Measurements from ENCODE around the gene LSM14B. TPM values are rescaled to one million over a fixed set of nuclear protein-coding genes. Genes with fewer than 3 reads are reported as not detected.

The LSM14B gene
- total RNA-seq, 1 experiment from 2014 or later: 76.9 TPM

DNA sequence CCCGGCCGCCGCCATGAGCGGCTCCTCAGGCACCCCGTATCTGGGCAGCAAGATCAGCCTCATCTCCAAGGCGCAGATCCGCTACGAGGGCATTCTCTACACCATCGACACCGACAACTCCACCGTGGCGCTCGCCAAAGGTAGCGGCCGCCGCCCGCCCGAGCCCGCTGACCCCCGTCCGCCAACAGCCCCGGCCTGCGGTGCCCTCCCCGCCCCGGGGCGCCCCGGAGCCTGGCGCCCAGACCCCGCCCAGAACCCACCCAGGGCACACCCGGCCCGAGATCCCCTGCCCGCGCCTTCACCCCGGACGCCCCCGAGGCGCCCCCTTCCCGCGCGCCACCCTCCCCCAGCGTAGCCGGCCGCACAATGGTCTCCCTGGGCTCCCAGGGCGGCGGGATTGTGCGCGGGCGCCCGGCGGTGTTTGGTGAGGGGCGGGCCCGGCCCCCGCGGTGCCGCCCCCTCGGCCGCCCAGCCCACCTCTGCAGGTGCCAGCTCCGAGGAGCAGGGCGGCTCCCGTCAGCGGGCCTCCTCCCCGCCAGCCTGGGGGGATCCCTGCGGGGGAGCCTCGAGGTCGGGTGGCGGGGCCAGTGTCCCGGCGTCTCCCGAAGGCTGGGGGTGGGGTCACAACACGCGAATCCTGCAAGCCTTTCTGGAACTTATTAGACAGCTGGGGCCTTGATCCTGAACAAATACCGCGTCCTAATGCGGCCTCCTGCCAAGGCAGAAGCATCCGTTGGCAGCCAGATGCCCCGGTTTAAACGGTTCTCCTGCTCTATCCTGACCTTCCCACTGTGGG lies 577 bp downstream of the LSM14B start:
- peaks cover 16% of the 10 kb centered on the region for H3K4me1 Mint-ChIP-seq (ENCODE audit: low read depth, unreplicated experiment)
- CTCF ChIA-PET: interaction anchor here (0.9 to 1.5 kb wide), 3 partner anchors 24 to 112 kb away, joined by 3 to 7 read pairs (median 3); no protein-coding TSS in a partner anchor

DNA sequence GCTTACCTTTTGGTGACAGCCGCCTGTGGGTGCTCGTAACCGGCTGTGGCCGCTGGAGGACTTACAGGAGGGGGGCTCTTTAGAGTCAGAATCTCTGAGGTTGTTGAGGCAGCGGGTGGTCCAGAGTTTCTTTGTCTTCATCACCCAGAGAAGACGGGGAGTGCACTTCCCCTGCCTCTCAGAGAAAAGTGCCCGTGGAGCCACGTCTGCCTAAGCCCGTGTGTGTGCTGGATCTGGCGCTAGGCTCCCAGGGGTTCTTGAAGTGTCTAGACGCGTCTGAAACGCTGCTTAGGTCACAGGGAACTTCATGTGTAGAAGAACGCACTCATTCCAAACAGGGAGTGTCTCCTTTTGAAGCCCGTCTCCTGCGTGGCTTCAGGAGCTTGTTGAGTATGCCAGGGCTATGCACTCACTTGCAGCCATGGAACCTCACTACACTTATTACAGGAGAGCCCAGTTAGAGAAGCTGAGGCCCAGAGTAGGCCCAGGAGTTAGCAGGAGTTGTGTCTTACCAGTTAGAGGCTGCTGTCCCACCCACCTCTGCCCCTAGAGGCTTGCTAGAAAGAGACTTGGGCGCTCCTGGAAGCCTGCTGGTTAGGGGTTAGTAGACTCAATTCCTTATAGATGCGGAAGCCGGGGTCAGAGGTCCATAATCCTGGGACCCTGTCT lies 1.3 kb downstream of the LSM14B start:
- H3K27ac Mint-ChIP-seq (ENCODE audit: unreplicated experiment): peak overlapping the region; percentile 53
- H3K4me1 Mint-ChIP-seq (ENCODE audit: low read depth, unreplicated experiment): peaks cover 16% of the 10 kb centered on the region
- intact Hi-C loops (cut with micrococcal nuclease; ENCODE audit: unreplicated experiment): loop anchor here (5.0 kb wide), 2 partner anchors 56 to 111 kb away; partner anchors contain the start of gene TAF4
- H3K4me3 Mint-ChIP-seq (ENCODE audit: low read depth, unreplicated experiment): peak overlapping the region; percentile 81
- no peak for DNase-seq
- BruUV-seq (replicated peaks): TSS peak; percentile 21
- H3K36me3 Mint-ChIP-seq (ENCODE audit: insufficient read depth, unreplicated experiment): peaks cover 87% of the 10 kb centered on the region
- no peaks in the 10 kb centered on the region for H3K9me3 Mint-ChIP-seq (ENCODE audit: low read depth, unreplicated experiment)
- H3K27me3 Mint-ChIP-seq (ENCODE audit: unreplicated experiment): peaks cover 22% of the 10 kb centered on the region
- CTCF ChIA-PET: interaction anchor here (1.0 kb wide), 1 partner anchor 112 kb away, joined by 3 read pairs; no protein-coding TSS in a partner anchor
- TF ChIP-seq, protein P1, sequence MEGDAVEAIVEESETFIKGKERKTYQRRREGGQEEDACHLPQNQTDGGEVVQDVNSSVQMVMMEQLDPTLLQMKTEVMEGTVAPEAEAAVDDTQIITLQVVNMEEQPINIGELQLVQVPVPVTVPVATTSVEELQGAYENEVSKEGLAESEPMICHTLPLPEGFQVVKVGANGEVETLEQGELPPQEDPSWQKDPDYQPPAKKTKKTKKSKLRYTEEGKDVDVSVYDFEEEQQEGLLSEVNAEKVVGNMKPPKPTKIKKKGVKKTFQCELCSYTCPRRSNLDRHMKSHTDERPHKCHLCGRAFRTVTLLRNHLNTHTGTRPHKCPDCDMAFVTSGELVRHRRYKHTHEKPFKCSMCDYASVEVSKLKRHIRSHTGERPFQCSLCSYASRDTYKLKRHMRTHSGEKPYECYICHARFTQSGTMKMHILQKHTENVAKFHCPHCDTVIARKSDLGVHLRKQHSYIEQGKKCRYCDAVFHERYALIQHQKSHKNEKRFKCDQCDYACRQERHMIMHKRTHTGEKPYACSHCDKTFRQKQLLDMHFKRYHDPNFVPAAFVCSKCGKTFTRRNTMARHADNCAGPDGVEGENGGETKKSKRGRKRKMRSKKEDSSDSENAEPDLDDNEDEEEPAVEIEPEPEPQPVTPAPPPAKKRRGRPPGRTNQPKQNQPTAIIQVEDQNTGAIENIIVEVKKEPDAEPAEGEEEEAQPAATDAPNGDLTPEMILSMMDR (IDR thresholded peaks at IDR 0.05; ENCODE audit: unreplicated experiment): no peak

More for the DNA sequence above, 577 bp downstream of the LSM14B start:
- Mint-ChIP-seq H3K4me3 (ENCODE audit: low read depth, unreplicated experiment) (peak overlapping the region; percentile 81), H3K27me3 (ENCODE audit: unreplicated experiment) (peaks cover 30% of the 10 kb centered on the region), H3K27ac (ENCODE audit: unreplicated experiment) (peak overlapping the region; percentile 53), H3K9me3 (ENCODE audit: low read depth, unreplicated experiment) (no peaks in the 10 kb centered on the region), H3K36me3 (ENCODE audit: insufficient read depth, unreplicated experiment) (peaks cover 82% of the 10 kb centered on the region)
- TF ChIP-seq, protein P1 (IDR thresholded peaks at IDR 0.05; ENCODE audit: unreplicated experiment): no peak
- BruUV-seq (replicated peaks): no TSS peak
- intact Hi-C loops (cut with micrococcal nuclease; ENCODE audit: unreplicated experiment): loop anchor here (5.0 kb wide), 2 partner anchors 56 to 111 kb away; partner anchors contain the start of gene TAF4
- peak; percentile 84 for DNase-seq

DNA sequence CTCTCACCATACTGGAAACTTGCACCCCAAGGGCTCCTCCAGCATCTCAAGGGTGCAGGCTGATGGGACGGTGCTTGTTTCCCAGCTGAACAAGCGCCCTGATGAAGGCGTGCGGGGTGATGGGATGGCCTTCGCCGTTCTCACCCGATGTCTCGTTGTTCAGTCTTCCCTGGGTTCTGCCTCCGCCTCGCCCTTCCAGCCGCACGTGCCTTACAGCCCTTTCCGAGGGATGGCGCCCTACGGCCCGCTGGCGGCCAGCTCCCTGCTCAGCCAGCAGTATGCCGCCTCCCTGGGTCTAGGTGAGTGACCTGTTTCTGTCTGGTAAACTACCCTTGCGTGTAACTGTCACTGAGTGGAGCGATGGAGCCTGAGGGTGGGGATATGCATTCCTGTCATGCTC lies 3.9 kb downstream of the LSM14B start:
- intact Hi-C loops (cut with micrococcal nuclease; ENCODE audit: unreplicated experiment): no loop called here
- Mint-ChIP-seq H3K4me3 (ENCODE audit: low read depth, unreplicated experiment) (no peak overlapping the region), H3K36me3 (ENCODE audit: insufficient read depth, unreplicated experiment) (peaks cover 91% of the 10 kb centered on the region), H3K4me1 (ENCODE audit: low read depth, unreplicated experiment) (peaks cover 16% of the 10 kb centered on the region), H3K27me3 (ENCODE audit: unreplicated experiment) (no peaks in the 10 kb centered on the region), H3K27ac (ENCODE audit: unreplicated experiment) (no peak overlapping the region), H3K9me3 (ENCODE audit: low read depth, unreplicated experiment) (no peaks in the 10 kb centered on the region)
- CTCF ChIA-PET: no interaction called here
- TF ChIP-seq, protein P1 (IDR thresholded peaks at IDR 0.05; ENCODE audit: unreplicated experiment): no peak
- DNase-seq: no peak
- no TSS peak for BruUV-seq (replicated peaks)

DNA sequence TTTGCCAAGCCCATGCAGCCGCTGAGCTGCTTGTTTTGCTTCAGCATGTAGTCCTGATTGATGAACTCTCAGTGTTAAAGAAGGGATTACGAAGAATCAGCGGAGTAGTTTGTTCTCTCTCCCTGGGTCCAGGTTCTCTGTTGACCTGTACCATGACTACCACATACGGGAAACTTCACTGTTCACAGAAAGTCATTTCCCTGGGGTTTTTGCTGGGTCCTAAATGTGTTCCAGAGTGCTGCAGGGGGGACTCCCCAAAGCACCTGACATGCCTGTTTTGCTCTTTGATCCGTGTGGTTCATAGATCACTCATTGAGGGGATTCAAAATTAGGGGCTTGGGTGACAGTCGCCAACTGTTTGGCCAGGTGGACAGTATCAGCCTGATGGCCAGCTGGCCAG lies 5.5 kb downstream of the LSM14B start:
- Mint-ChIP-seq H3K36me3 (ENCODE audit: insufficient read depth, unreplicated experiment) (peaks cover 93% of the 10 kb centered on the region), H3K27me3 (ENCODE audit: unreplicated experiment) (no peaks in the 10 kb centered on the region), H3K4me1 (ENCODE audit: low read depth, unreplicated experiment) (peaks cover 16% of the 10 kb centered on the region), H3K9me3 (ENCODE audit: low read depth, unreplicated experiment) (no peaks in the 10 kb centered on the region), H3K4me3 (ENCODE audit: low read depth, unreplicated experiment) (no peak overlapping the region), H3K27ac (ENCODE audit: unreplicated experiment) (no peak overlapping the region)
- no TSS peak for BruUV-seq (replicated peaks)
- no peak for DNase-seq
- CTCF ChIA-PET: no interaction called here
- TF ChIP-seq, protein P1 (IDR thresholded peaks at IDR 0.05; ENCODE audit: unreplicated experiment): no peak
- intact Hi-C loops (cut with micrococcal nuclease; ENCODE audit: unreplicated experiment): no loop called here

All from Calu3 (cell line).